Measurements from ENCODE around the gene EXOC6B.

- no peak for TF ChIP-seq SUZ12 (IDR thresholded peaks at IDR 0.05; ENCODE audit: extremely low read depth, insufficient read depth, insufficient read length)
- TF ChIP-seq YY1 (IDR thresholded peaks at IDR 0.05; ENCODE audit: insufficient read depth, insufficient read length) = no peak
Measured at GRCh38 chr2:72713857-72714256, 112.0 kb downstream of the EXOC6B start.

All from NT2/D1 (cell line).